ENCODE measurements around the gene BRF1.

BRF1 gene

DNA sequence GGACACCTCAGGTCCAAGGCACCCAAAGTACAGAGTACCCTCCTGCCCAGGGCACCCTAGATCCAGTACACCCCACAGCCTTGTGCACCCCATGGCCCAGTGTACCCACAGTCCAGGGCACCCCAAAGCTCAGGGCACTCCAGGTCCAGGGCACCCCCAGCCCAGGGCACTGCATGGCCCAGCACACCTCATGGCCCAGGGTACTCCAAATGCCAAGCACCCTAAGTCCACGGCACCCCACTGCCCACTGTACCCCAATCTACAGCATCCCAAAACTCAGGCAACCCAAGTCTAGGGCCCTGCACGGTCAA is 138.2 kb downstream of the BRF1 start:
- TF ChIP-seq EZH2phosphoT487 (IDR thresholded peaks at IDR 0.05; ENCODE audit: borderline replicate concordance, low read length) = no peak
- TF ChIP-seq, protein P1, sequence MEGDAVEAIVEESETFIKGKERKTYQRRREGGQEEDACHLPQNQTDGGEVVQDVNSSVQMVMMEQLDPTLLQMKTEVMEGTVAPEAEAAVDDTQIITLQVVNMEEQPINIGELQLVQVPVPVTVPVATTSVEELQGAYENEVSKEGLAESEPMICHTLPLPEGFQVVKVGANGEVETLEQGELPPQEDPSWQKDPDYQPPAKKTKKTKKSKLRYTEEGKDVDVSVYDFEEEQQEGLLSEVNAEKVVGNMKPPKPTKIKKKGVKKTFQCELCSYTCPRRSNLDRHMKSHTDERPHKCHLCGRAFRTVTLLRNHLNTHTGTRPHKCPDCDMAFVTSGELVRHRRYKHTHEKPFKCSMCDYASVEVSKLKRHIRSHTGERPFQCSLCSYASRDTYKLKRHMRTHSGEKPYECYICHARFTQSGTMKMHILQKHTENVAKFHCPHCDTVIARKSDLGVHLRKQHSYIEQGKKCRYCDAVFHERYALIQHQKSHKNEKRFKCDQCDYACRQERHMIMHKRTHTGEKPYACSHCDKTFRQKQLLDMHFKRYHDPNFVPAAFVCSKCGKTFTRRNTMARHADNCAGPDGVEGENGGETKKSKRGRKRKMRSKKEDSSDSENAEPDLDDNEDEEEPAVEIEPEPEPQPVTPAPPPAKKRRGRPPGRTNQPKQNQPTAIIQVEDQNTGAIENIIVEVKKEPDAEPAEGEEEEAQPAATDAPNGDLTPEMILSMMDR (IDR thresholded peaks at IDR 0.05; ENCODE audit: low read depth, low read length, poor library complexity, severe bottlenecking) = no peak
- no peak overlapping the region for H3K4me2 ChIP-seq (ENCODE audit: low read length)
- H3K27ac ChIP-seq (ENCODE audit: low read depth, low read length) = no peak overlapping the region

DNA sequence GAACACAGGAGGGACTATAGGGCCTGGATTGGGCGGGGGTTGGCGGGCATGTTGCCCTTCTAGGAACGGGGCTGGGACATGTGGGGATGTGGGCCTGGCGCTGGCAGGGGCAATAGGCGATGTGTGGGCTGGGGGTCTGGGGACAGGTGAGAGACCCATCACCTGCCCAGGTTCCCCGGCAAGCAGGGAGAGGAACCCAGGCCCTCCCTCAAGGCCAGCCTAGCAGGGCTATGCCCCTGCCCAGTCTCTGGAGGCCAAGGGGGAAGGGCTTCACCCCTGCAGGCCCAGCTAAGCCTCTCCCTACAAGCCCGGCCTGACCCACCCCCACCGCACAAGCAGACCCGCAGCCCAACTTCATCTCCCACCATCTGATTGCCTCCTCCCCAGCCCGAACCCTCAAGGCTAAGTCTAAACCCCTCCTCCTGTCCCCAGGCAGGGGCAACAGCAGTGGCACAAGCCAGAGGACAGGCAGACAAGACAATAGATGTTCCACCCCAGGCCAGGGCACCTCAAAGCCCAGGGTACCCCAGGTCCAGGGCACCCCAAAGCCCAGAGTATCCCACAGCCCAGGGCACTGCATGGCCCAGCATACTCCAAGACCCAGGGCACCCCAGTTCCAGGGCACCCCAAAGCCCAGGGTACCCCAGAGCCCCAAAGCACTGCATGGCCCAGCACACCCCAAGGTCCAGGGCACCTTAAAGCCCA is 138.7 kb downstream of the BRF1 start:
- Histone ChIP-seq H3K27me3 (ENCODE audit: control insufficient read depth, low read length) (peaks cover 8% of the 10 kb centered on the region), H3F3A (ENCODE audit: control insufficient read depth, insufficient read depth) (no peaks in the 10 kb centered on the region), H4K20me1 (ENCODE audit: control insufficient read depth, insufficient read depth, low read depth, low read length) (no peaks in the 10 kb centered on the region), H3K27ac (ENCODE audit: low read depth, low read length) (no peak overlapping the region), H3K4me1 (ENCODE audit: control insufficient read depth, low read length) (no peaks in the 10 kb centered on the region), H3K79me2 (ENCODE audit: control insufficient read depth, low read length) (no peaks in the 10 kb centered on the region), H3K9me3 (ENCODE audit: control insufficient read depth, insufficient read depth, low read length) (no peaks in the 10 kb centered on the region), H3K4me2 (ENCODE audit: low read length) (no peak overlapping the region), H3K36me3 (ENCODE audit: control insufficient read depth, low read length) (no peaks in the 10 kb centered on the region), H3K4me3 (ENCODE audit: low read length) (no peak overlapping the region), H3K9me2 (replicated peaks; ENCODE audit: control insufficient read depth, low read length) (no peaks in the 10 kb centered on the region)
- TF ChIP-seq, protein P1 (IDR thresholded peaks at IDR 0.05; ENCODE audit: low read depth, low read length, poor library complexity, severe bottlenecking) = no peak
- no peak for TF ChIP-seq EZH2phosphoT487 (IDR thresholded peaks at IDR 0.05; ENCODE audit: borderline replicate concordance, low read length)

More for the DNA sequence above, 138.2 kb downstream of the BRF1 start:
- no peaks in the 10 kb centered on the region for H4K20me1 ChIP-seq (ENCODE audit: control insufficient read depth, insufficient read depth, low read depth, low read length)
- no peaks in the 10 kb centered on the region for H3K79me2 ChIP-seq (ENCODE audit: control insufficient read depth, low read length)
- no peak overlapping the region for H3K4me3 ChIP-seq (ENCODE audit: low read length)
- no peaks in the 10 kb centered on the region for H3K9me3 ChIP-seq (ENCODE audit: control insufficient read depth, insufficient read depth, low read length)
- no peaks in the 10 kb centered on the region for H3F3A ChIP-seq (ENCODE audit: control insufficient read depth, insufficient read depth)
- H3K27me3 ChIP-seq (ENCODE audit: control insufficient read depth, low read length) = peaks cover 10% of the 10 kb centered on the region
- H3K9me2 ChIP-seq (replicated peaks; ENCODE audit: control insufficient read depth, low read length) = no peaks in the 10 kb centered on the region
- H3K4me1 ChIP-seq (ENCODE audit: control insufficient read depth, low read length) = peaks cover under 1% of the 10 kb centered on the region; the same call in 1 of the 2 replicates
- H3K36me3 ChIP-seq (ENCODE audit: control insufficient read depth, low read length) = no peaks in the 10 kb centered on the region

- Histone ChIP-seq H3K79me2 (ENCODE audit: control insufficient read depth, low read length) (no peaks in the 10 kb centered on the region), H3K27ac (ENCODE audit: low read depth, low read length) (no peak overlapping the region), H3K27me3 (ENCODE audit: control insufficient read depth, low read length) (peaks cover under 1% of the 10 kb centered on the region; the same call in 1 of the 2 replicates), H3K36me3 (ENCODE audit: control insufficient read depth, low read length) (no peaks in the 10 kb centered on the region), H3K4me1 (ENCODE audit: control insufficient read depth, low read length) (no peaks in the 10 kb centered on the region), H3F3A (ENCODE audit: control insufficient read depth, insufficient read depth) (no peaks in the 10 kb centered on the region), H4K20me1 (ENCODE audit: control insufficient read depth, insufficient read depth, low read depth, low read length) (no peaks in the 10 kb centered on the region), H3K9me3 (ENCODE audit: control insufficient read depth, insufficient read depth, low read length) (no peaks in the 10 kb centered on the region), H3K9me2 (replicated peaks; ENCODE audit: control insufficient read depth, low read length) (no peaks in the 10 kb centered on the region), H3K4me2 (ENCODE audit: low read length) (no peak overlapping the region), H3K4me3 (ENCODE audit: low read length) (no peak overlapping the region)
- no peak for TF ChIP-seq EZH2phosphoT487 (IDR thresholded peaks at IDR 0.05; ENCODE audit: borderline replicate concordance, low read length)
- TF ChIP-seq, protein P1 (IDR thresholded peaks at IDR 0.05; ENCODE audit: low read depth, low read length, poor library complexity, severe bottlenecking) = no peak
These were observed 139.5 kb downstream of the BRF1 start for GRCh38 chr14:105161309-105161708.

All from DOHH2 (cell line).